ENCODE data around the gene TTC7B.

The TTC7B gene

DNA sequence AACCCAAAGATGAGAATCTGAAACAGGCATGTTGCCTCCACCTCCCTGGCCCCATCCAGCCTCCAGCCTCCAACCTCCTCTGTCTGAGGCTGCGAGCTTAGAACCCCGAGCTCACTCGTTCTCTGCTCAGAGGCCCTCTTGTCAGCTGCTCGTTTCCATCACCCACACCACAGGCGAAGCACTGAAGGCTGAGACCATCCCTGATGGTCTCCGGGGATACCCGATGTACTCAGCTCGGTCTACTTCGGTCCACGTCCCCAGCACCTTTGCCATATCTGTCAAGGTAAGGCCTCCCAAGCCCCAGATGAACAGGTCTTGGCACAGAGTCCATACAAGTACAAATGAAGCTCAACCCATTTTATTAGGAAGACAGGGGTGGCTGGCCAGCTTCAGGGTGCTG is 72.4 kb downstream of the TTC7B start:
- no peak overlapping the region for H3K4me2 ChIP-seq (ENCODE audit: low read length)
- no peak overlapping the region for H3K4ac ChIP-seq (ENCODE audit: low read depth, low read length)
- no peaks in the 10 kb centered on the region for H3K27me3 ChIP-seq (ENCODE audit: insufficient read depth, low read length)
- H3K4me3 ChIP-seq (ENCODE audit: low read depth, low read length), result no peak overlapping the region
- no peak overlapping the region for H2BK5ac ChIP-seq (ENCODE audit: low read depth, low read length, poor library complexity)
- H3K27ac ChIP-seq (ENCODE audit: low read depth, low read length), result no peak overlapping the region
- H3K36me3 ChIP-seq (ENCODE audit: control insufficient read depth in 1 of 2, insufficient read depth in 2 of 2, low read length in 2 of 2), result peaks cover 8 to 13% of the 10 kb centered on the region in 2 experiments
- no CpG with 5 or more reads among the region's 10 CpGs for WGBS (ENCODE audit: extremely low coverage, insufficient coverage, insufficient read length)
- H2AK5ac ChIP-seq (ENCODE audit: low read length), result no peak overlapping the region
- no peak overlapping the region for H3K9ac ChIP-seq (ENCODE audit: low read length)
- H4K12ac ChIP-seq (ENCODE audit: low read depth, low read length), result no peak overlapping the region
- no peak overlapping the region for H3K14ac ChIP-seq (ENCODE audit: low read length)
- H3K18ac ChIP-seq (ENCODE audit: low read length), result no peak overlapping the region
- no peak overlapping the region for H4K8ac ChIP-seq (ENCODE audit: low read depth, low read length)
- H2BK12ac ChIP-seq (ENCODE audit: low read length), result no peak overlapping the region
- H3K79me2 ChIP-seq (ENCODE audit: control insufficient read depth, insufficient read depth, low read length, poor library complexity), result no peaks in the 10 kb centered on the region
- H3K23ac ChIP-seq (ENCODE audit: low read length), result no peak overlapping the region
- H3K79me1 ChIP-seq (ENCODE audit: low read length), result no peaks in the 10 kb centered on the region
- H2AFZ ChIP-seq (ENCODE audit: insufficient read depth, low read length, poor library complexity), result no peak overlapping the region
- H2BK120ac ChIP-seq (ENCODE audit: insufficient read depth, low read length, poor library complexity), result no peak overlapping the region
- peaks cover 2 to 4% of the 10 kb centered on the region in 2 experiments for H3K4me1 ChIP-seq (ENCODE audit: control insufficient read depth in 1 of 2, insufficient read depth in 2 of 2, low read length in 2 of 2)
- no peaks in the 10 kb centered on the region for H3K9me3 ChIP-seq (ENCODE audit: insufficient read depth, low read depth, low read length)
- DNase-seq, result no peak
- H4K91ac ChIP-seq (ENCODE audit: low read depth, low read length), result no peak overlapping the region

DNA sequence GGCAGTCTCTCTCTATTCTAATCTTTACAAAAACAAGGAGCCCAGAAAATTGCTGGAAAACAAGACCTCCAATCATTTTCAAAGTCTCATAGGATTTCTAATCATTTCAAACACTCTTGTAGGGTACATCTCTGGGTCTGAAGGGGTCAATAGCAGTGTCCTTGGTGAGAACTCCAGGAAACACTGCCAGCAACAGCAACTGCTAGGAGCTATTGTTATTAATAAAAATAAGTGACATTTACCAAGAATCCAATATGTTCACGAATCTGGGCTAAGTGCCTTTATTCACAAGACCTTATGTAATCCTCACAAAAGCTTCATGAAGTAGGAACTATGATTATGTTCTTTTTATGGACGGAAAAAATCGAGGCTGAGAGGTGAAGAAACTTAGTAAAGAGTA is 72.8 kb downstream of the TTC7B start:
- Histone ChIP-seq H4K91ac (ENCODE audit: low read depth, low read length) (no peak overlapping the region), H2BK12ac (ENCODE audit: low read length) (no peak overlapping the region), H3K23ac (ENCODE audit: low read length) (no peak overlapping the region)

DNA sequence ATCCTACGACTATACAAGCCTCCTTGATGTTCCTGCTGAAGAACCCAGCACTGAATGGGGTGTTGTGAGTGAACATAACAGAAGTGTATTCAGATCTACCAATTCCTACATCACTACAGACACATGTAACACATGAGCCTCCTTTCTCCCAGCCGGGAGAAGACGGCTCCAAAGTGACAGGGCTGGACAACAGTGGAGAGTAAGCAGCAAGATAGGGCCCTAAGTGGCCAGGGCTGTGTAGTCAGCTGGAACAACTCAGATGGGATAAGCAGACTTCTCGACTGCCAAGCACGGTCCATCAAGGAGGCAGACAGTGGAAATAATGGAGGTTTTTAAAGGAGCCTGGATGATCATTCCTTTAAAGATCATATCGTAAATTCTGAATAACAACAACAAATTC is 73.5 kb downstream of the TTC7B start:
- Histone ChIP-seq H2BK5ac (ENCODE audit: low read depth, low read length, poor library complexity) (no peak overlapping the region), H3K4ac (ENCODE audit: low read depth, low read length) (no peak overlapping the region), H4K91ac (ENCODE audit: low read depth, low read length) (no peak overlapping the region), H2AFZ (ENCODE audit: insufficient read depth, low read length, poor library complexity) (no peak overlapping the region), H3K9ac (ENCODE audit: low read length) (no peak overlapping the region), H2BK12ac (ENCODE audit: low read length) (no peak overlapping the region), H3K79me1 (ENCODE audit: low read length) (no peaks in the 10 kb centered on the region), H3K79me2 (ENCODE audit: control insufficient read depth, insufficient read depth, low read length, poor library complexity) (no peaks in the 10 kb centered on the region), H3K36me3 (ENCODE audit: control insufficient read depth in 1 of 2, insufficient read depth in 2 of 2, low read length in 2 of 2) (peaks cover 8 to 12% of the 10 kb centered on the region in 2 experiments), H2AK5ac (ENCODE audit: low read length) (no peak overlapping the region), H3K18ac (ENCODE audit: low read length) (no peak overlapping the region), H3K4me2 (ENCODE audit: low read length) (no peak overlapping the region), H3K4me3 (ENCODE audit: low read depth, low read length) (no peak overlapping the region), H3K9me3 (ENCODE audit: insufficient read depth, low read depth, low read length) (no peaks in the 10 kb centered on the region), H3K14ac (ENCODE audit: low read length) (no peak overlapping the region), H2BK120ac (ENCODE audit: insufficient read depth, low read length, poor library complexity) (no peak overlapping the region), H4K12ac (ENCODE audit: low read depth, low read length) (no peak overlapping the region), H3K27me3 (ENCODE audit: insufficient read depth, low read length) (no peaks in the 10 kb centered on the region), H3K4me1 (ENCODE audit: control insufficient read depth in 1 of 2, insufficient read depth in 2 of 2, low read length in 2 of 2) (peaks cover 2 to 4% of the 10 kb centered on the region in 2 experiments), H3K27ac (ENCODE audit: low read depth, low read length) (no peak overlapping the region), H3K23ac (ENCODE audit: low read length) (no peak overlapping the region), H4K8ac (ENCODE audit: low read depth, low read length) (no peak overlapping the region)
- peak in 1 of 2 donors; percentile 32 for DNase-seq
- WGBS (ENCODE audit: extremely low coverage, insufficient coverage, insufficient read length), result no CpG with 5 or more reads among the region's 6 CpGs

More for the DNA sequence above, 72.8 kb downstream of the TTC7B start:
- no peak overlapping the region for H3K27ac ChIP-seq (ENCODE audit: low read depth, low read length)
- no peak overlapping the region for H3K18ac ChIP-seq (ENCODE audit: low read length)
- no peaks in the 10 kb centered on the region for H3K27me3 ChIP-seq (ENCODE audit: insufficient read depth, low read length)
- WGBS (ENCODE audit: extremely low coverage, insufficient coverage, insufficient read length), result no CpG with 5 or more reads among the region's 3 CpGs
- H3K36me3 ChIP-seq (ENCODE audit: control insufficient read depth in 1 of 2, insufficient read depth in 2 of 2, low read length in 2 of 2), result peaks cover 8 to 13% of the 10 kb centered on the region in 2 experiments
- H2AFZ ChIP-seq (ENCODE audit: insufficient read depth, low read length, poor library complexity), result no peak overlapping the region
- no peak overlapping the region for H3K4me3 ChIP-seq (ENCODE audit: low read depth, low read length)
- DNase-seq, result no peak
- no peak overlapping the region for H3K14ac ChIP-seq (ENCODE audit: low read length)
- H3K79me2 ChIP-seq (ENCODE audit: control insufficient read depth, insufficient read depth, low read length, poor library complexity), result no peaks in the 10 kb centered on the region
- no peak overlapping the region for H4K12ac ChIP-seq (ENCODE audit: low read depth, low read length)
- H3K4me1 ChIP-seq (ENCODE audit: control insufficient read depth in 1 of 2, insufficient read depth in 2 of 2, low read length in 2 of 2), result peaks cover 2 to 4% of the 10 kb centered on the region in 2 experiments
- no peaks in the 10 kb centered on the region for H3K9me3 ChIP-seq (ENCODE audit: insufficient read depth, low read depth, low read length)
- no peak overlapping the region for H2AK5ac ChIP-seq (ENCODE audit: low read length)
- H2BK120ac ChIP-seq (ENCODE audit: insufficient read depth, low read length, poor library complexity), result no peak overlapping the region
- H3K9ac ChIP-seq (ENCODE audit: low read length), result no peak overlapping the region
- no peak overlapping the region for H3K4me2 ChIP-seq (ENCODE audit: low read length)
- H3K79me1 ChIP-seq (ENCODE audit: low read length), result no peaks in the 10 kb centered on the region
- no peak overlapping the region for H2BK5ac ChIP-seq (ENCODE audit: low read depth, low read length, poor library complexity)
- H3K4ac ChIP-seq (ENCODE audit: low read depth, low read length), result no peak overlapping the region
- no peak overlapping the region for H4K8ac ChIP-seq (ENCODE audit: low read depth, low read length)

DNA sequence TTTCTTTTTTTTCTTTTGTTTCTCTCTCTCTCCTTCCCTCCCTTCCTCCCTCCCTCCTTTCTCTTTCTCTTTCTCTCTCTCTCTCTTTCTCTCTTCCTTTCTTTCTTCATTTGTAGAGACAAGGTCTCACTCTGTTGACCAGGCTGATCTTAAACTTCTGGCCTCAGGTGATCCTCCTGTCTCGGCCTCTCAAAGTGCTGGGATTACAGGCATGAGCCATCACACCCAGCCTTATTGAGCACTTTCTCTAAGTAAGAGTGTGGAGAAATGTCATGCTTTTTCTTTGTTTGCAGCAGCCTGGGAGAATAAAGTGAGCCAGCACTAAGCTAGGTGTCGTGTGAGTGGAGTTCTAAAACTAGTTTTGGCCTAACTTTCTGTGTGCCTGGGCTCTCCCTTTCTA is 74.0 kb downstream of the TTC7B start:
- Histone ChIP-seq H3K79me1 (ENCODE audit: low read length) (no peaks in the 10 kb centered on the region), H3K36me3 (ENCODE audit: control insufficient read depth in 1 of 2, insufficient read depth in 2 of 2, low read length in 2 of 2) (peaks cover 8 to 12% of the 10 kb centered on the region in 2 experiments), H3K27me3 (ENCODE audit: insufficient read depth, low read length) (no peaks in the 10 kb centered on the region), H2AK5ac (ENCODE audit: low read length) (no peak overlapping the region), H3K4me1 (ENCODE audit: control insufficient read depth in 1 of 2, insufficient read depth in 2 of 2, low read length in 2 of 2) (peaks cover 2 to 4% of the 10 kb centered on the region in 2 experiments), H3K4me3 (ENCODE audit: low read depth, low read length) (no peak overlapping the region), H3K18ac (ENCODE audit: low read length) (no peak overlapping the region), H3K14ac (ENCODE audit: low read length) (no peak overlapping the region), H3K79me2 (ENCODE audit: control insufficient read depth, insufficient read depth, low read length, poor library complexity) (no peaks in the 10 kb centered on the region), H4K12ac (ENCODE audit: low read depth, low read length) (no peak overlapping the region), H3K9ac (ENCODE audit: low read length) (no peak overlapping the region), H2BK12ac (ENCODE audit: low read length) (no peak overlapping the region), H2AFZ (ENCODE audit: insufficient read depth, low read length, poor library complexity) (no peak overlapping the region), H4K8ac (ENCODE audit: low read depth, low read length) (no peak overlapping the region), H3K23ac (ENCODE audit: low read length) (no peak overlapping the region), H2BK120ac (ENCODE audit: insufficient read depth, low read length, poor library complexity) (no peak overlapping the region), H2BK5ac (ENCODE audit: low read depth, low read length, poor library complexity) (no peak overlapping the region), H4K91ac (ENCODE audit: low read depth, low read length) (no peak overlapping the region), H3K4ac (ENCODE audit: low read depth, low read length) (no peak overlapping the region), H3K27ac (ENCODE audit: low read depth, low read length) (no peak overlapping the region), H3K9me3 (ENCODE audit: insufficient read depth, low read depth, low read length) (no peaks in the 10 kb centered on the region), H3K4me2 (ENCODE audit: low read length) (no peak overlapping the region)
- no peak for DNase-seq
- no CpG with 5 or more reads among the region's 2 CpGs for WGBS (ENCODE audit: extremely low coverage, insufficient coverage, insufficient read length)

Measured in trophoblast cell (in vitro differentiated cells and primary cell).